Astrocyte (in vitro differentiated cells and primary cell): ENCODE data around the gene FBXO3.

Source experiments
- EZH2 ChIP-seq: IDR thresholded peaks from 2 replicates; pipeline ENCODE4 v1.6.1; 2012; ENCODE audit warnings: mild to moderate bottlenecking, low read length, inconsistent platforms; ENCODE audit not compliant: insufficient read depth
- TF ChIP-seq, protein P1 (sequence below): IDR thresholded peaks from 2 replicates; pipeline ENCODE4 v1.5.1; 2011; ENCODE audit warnings: low read depth, mild to moderate bottlenecking, inconsistent platforms, low read length, moderate library complexity; ENCODE audit not compliant: insufficient read depth

DNA sequence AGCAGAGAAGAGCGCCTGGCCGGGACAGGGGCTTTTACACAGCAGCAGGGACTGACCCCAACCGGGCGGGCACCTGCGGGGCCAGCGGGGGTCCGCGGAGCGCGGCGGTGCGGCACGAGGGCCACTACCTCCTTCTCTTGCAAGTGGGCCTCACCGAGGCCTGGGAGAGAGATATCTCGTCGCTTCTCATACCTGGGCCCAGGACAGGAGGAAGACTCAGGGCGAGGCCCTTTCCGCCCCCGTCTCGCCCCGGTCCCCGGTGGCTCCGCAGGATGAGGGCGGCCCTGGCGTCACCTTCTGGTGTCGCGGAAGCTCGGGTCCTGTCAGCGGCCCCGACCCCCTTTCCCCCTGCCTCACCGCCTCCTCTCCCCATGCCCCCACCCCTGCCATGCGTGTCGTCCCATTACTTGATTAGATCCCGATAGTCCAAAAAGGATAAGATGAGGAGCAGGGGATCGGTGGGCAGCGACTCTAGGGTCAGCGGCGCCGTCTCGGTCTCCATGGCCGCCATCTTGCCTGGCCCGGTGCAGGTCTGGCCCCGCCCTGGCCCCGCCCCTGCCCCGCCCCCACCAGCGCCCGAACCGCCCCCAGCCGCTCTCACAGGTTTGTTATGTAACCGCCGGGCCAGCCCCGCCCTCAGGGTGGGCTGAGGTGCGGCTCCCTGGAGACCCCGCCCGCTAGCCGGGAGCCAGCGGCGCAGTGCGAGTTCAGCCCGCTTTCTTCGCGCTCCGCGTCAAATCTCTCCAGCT, at the start of gene FBXO3:
- TF ChIP-seq, protein P1, sequence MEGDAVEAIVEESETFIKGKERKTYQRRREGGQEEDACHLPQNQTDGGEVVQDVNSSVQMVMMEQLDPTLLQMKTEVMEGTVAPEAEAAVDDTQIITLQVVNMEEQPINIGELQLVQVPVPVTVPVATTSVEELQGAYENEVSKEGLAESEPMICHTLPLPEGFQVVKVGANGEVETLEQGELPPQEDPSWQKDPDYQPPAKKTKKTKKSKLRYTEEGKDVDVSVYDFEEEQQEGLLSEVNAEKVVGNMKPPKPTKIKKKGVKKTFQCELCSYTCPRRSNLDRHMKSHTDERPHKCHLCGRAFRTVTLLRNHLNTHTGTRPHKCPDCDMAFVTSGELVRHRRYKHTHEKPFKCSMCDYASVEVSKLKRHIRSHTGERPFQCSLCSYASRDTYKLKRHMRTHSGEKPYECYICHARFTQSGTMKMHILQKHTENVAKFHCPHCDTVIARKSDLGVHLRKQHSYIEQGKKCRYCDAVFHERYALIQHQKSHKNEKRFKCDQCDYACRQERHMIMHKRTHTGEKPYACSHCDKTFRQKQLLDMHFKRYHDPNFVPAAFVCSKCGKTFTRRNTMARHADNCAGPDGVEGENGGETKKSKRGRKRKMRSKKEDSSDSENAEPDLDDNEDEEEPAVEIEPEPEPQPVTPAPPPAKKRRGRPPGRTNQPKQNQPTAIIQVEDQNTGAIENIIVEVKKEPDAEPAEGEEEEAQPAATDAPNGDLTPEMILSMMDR, result no peak
- no peak for TF ChIP-seq EZH2
